ENCODE measurements around the gene SERPINB1. TPM values are rescaled to one million over a fixed set of nuclear protein-coding genes. Genes with fewer than 3 reads are reported as not detected.

The SERPINB1 gene
- total RNA-seq, 1 donor from 2014 or later, result 9.4 TPM

- H3K9me3 Mint-ChIP-seq, result no peaks in the 10 kb centered on the region
- no peak overlapping the region for H3K9ac ChIP-seq
These were observed 11.3 kb upstream of the SERPINB1 start for GRCh38 chr6:2852921-2853322.

GRCh38 chr6:2852514-2852855 is 10.8 kb upstream of the SERPINB1 start:
- no peak overlapping the region for H3K4me2 ChIP-seq
- TF ChIP-seq EZH2phosphoT487 (IDR thresholded peaks at IDR 0.05) (no peak), EZH2 (IDR thresholded peaks at IDR 0.05) (no peak), CTCF (IDR thresholded peaks at IDR 0.05) (no peak)
- H3K79me2 ChIP-seq (ENCODE audit: low read depth), result no peaks in the 10 kb centered on the region
- H3K27me3 Mint-ChIP-seq (ENCODE audit: insufficient read depth, low read depth), result no peaks in the 10 kb centered on the region
- H3K27me3 ChIP-seq, result no peaks in the 10 kb centered on the region
- H3K4me3 Mint-ChIP-seq, result no peak overlapping the region
- peak overlapping the region; percentile 81 for H3K27ac Mint-ChIP-seq
- H3K36me3 ChIP-seq, result no peaks in the 10 kb centered on the region
- H3K4me1 Mint-ChIP-seq, result peaks cover 42% of the 10 kb centered on the region
- no peak overlapping the region for H2AFZ ChIP-seq (replicated peaks)
- no peak for DNase-seq (ENCODE audit: low spot score)
- H3K9me3 Mint-ChIP-seq, result no peaks in the 10 kb centered on the region
- no peaks in the 10 kb centered on the region for H3K9me3 ChIP-seq (ENCODE audit: low read depth)
- peaks cover 23% of the 10 kb centered on the region for H3K4me1 ChIP-seq
- H4K20me1 ChIP-seq (ENCODE audit: low read depth), result no peaks in the 10 kb centered on the region
- no peak overlapping the region for H3K27ac ChIP-seq
- peaks cover 7% of the 10 kb centered on the region for H3F3A ChIP-seq (ENCODE audit: low read depth)
- no peak overlapping the region for H3K4me3 ChIP-seq
- H3K9ac ChIP-seq, result no peak overlapping the region
- no peaks in the 10 kb centered on the region for H3K36me3 Mint-ChIP-seq

More at GRCh38 chr6:2852921-2853322, 11.3 kb upstream of the SERPINB1 start:
- no peak overlapping the region for H3K4me3 Mint-ChIP-seq
- H4K20me1 ChIP-seq (ENCODE audit: low read depth), result no peaks in the 10 kb centered on the region
- no peak overlapping the region for H2AFZ ChIP-seq (replicated peaks)
- H3K9me3 ChIP-seq (ENCODE audit: low read depth), result no peaks in the 10 kb centered on the region
- H3K79me2 ChIP-seq (ENCODE audit: low read depth), result no peaks in the 10 kb centered on the region
- H3K27ac ChIP-seq, result no peak overlapping the region
- no peak overlapping the region for H3K4me3 ChIP-seq
- DNase-seq (ENCODE audit: low spot score), result no peak
- peaks cover 7% of the 10 kb centered on the region for H3F3A ChIP-seq (ENCODE audit: low read depth)
- no peaks in the 10 kb centered on the region for H3K27me3 ChIP-seq
- TF ChIP-seq EZH2 (IDR thresholded peaks at IDR 0.05) (no peak), CTCF (IDR thresholded peaks at IDR 0.05) (no peak), EZH2phosphoT487 (IDR thresholded peaks at IDR 0.05) (no peak)
- no peak overlapping the region for H3K4me2 ChIP-seq
- H3K36me3 Mint-ChIP-seq, result no peaks in the 10 kb centered on the region
- no peaks in the 10 kb centered on the region for H3K36me3 ChIP-seq
- H3K27ac Mint-ChIP-seq, result peak overlapping the region; percentile 81
- H3K4me1 ChIP-seq, result peaks cover 23% of the 10 kb centered on the region
- H3K4me1 Mint-ChIP-seq, result peaks cover 47% of the 10 kb centered on the region
- no peaks in the 10 kb centered on the region for H3K27me3 Mint-ChIP-seq (ENCODE audit: insufficient read depth, low read depth)

GRCh38 chr6:2851727-2852513 is 10.3 kb upstream of the SERPINB1 start:
- Mint-ChIP-seq H3K4me3 (no peak overlapping the region), H3K36me3 (no peaks in the 10 kb centered on the region), H3K4me1 (peaks cover 38% of the 10 kb centered on the region), H3K9me3 (no peaks in the 10 kb centered on the region), H3K27me3 (ENCODE audit: insufficient read depth, low read depth) (no peaks in the 10 kb centered on the region), H3K27ac (peak overlapping the region; percentile 81)
- Histone ChIP-seq H4K20me1 (ENCODE audit: low read depth) (no peaks in the 10 kb centered on the region), H3K79me2 (ENCODE audit: low read depth) (no peaks in the 10 kb centered on the region), H3K4me2 (no peak overlapping the region), H3F3A (ENCODE audit: low read depth) (peaks cover 9% of the 10 kb centered on the region), H2AFZ (replicated peaks) (no peak overlapping the region), H3K9me3 (ENCODE audit: low read depth) (no peaks in the 10 kb centered on the region), H3K36me3 (no peaks in the 10 kb centered on the region), H3K9ac (no peak overlapping the region), H3K27ac (no peak overlapping the region), H3K4me3 (no peak overlapping the region), H3K4me1 (peaks cover 23% of the 10 kb centered on the region), H3K27me3 (no peaks in the 10 kb centered on the region)
- DNase-seq (ENCODE audit: low spot score), result no peak
- TF ChIP-seq EZH2phosphoT487 (IDR thresholded peaks at IDR 0.05) (no peak), EZH2 (IDR thresholded peaks at IDR 0.05) (no peak), CTCF (IDR thresholded peaks at IDR 0.05) (no peak)

Measured in neural progenitor cell (in vitro differentiated cells).